Measurements from ENCODE around the gene CCNQ. TPM values are rescaled to one million over a fixed set of nuclear protein-coding genes. Genes with fewer than 3 reads are reported as not detected.

The CCNQ gene
- total RNA-seq, 2 experiments from 2014 or later: 18.1 to 18.9 TPM

- no peak for DNase-seq
- intact Hi-C loops (cut with micrococcal nuclease): no loop called here
- H3K36me3 Mint-ChIP-seq: peaks cover 3% of the 10 kb centered on the region
- H3K27ac Mint-ChIP-seq: no peak overlapping the region
- POLR2A ChIA-PET: no interaction called here
- H3K4me3 Mint-ChIP-seq: no peak overlapping the region
- H3K9me3 Mint-ChIP-seq: no peaks in the 10 kb centered on the region
- H3K27me3 Mint-ChIP-seq: no peaks in the 10 kb centered on the region
- CTCF ChIA-PET: no interaction called here
- peaks cover 7% of the 10 kb centered on the region for H3K4me1 Mint-ChIP-seq (ENCODE audit: low read depth)
These were observed 10.7 kb downstream of the CCNQ start for GRCh38 chrX:153588021-153588781.

- no peak overlapping the region for H3K27ac Mint-ChIP-seq
- CTCF ChIA-PET: no interaction called here
- intact Hi-C loops (cut with micrococcal nuclease): no loop called here
- no peaks in the 10 kb centered on the region for H3K27me3 Mint-ChIP-seq
- H3K9me3 Mint-ChIP-seq: no peaks in the 10 kb centered on the region
- no peak overlapping the region for H3K4me3 Mint-ChIP-seq
- POLR2A ChIA-PET: no interaction called here
- no peak for DNase-seq
- H3K4me1 Mint-ChIP-seq (ENCODE audit: low read depth): peaks cover 15% of the 10 kb centered on the region
- H3K36me3 Mint-ChIP-seq: peaks cover 3% of the 10 kb centered on the region
These were observed 11.6 kb downstream of the CCNQ start for GRCh38 chrX:153587342-153587741.

- no peak for DNase-seq
- no peak overlapping the region for H3K4me3 Mint-ChIP-seq
- no peaks in the 10 kb centered on the region for H3K27me3 Mint-ChIP-seq
- H3K9me3 Mint-ChIP-seq: no peaks in the 10 kb centered on the region
- H3K36me3 Mint-ChIP-seq: peaks cover 2% of the 10 kb centered on the region
- H3K4me1 Mint-ChIP-seq (ENCODE audit: low read depth): peaks cover 18% of the 10 kb centered on the region
- intact Hi-C loops (cut with micrococcal nuclease): no loop called here
- ChIA-PET CTCF (no interaction called here), POLR2A (no interaction called here)
- no peak overlapping the region for H3K27ac Mint-ChIP-seq
These were observed 13.1 kb downstream of the CCNQ start for GRCh38 chrX:153585827-153586226.

GRCh38 chrX:153583433-153583832 is 15.5 kb downstream of the CCNQ start:
- POLR2A ChIA-PET: no interaction called here
- H3K36me3 Mint-ChIP-seq: peaks cover 2% of the 10 kb centered on the region
- H3K9me3 Mint-ChIP-seq: no peaks in the 10 kb centered on the region
- no peak overlapping the region for H3K27ac Mint-ChIP-seq
- H3K27me3 Mint-ChIP-seq: no peaks in the 10 kb centered on the region
- peaks cover 22% of the 10 kb centered on the region for H3K4me1 Mint-ChIP-seq (ENCODE audit: low read depth)
- CTCF ChIA-PET: no interaction called here
- intact Hi-C loops (cut with micrococcal nuclease): no loop called here
- peak overlapping the region; percentile 26 for H3K4me3 Mint-ChIP-seq
- no peak for DNase-seq

- Mint-ChIP-seq H3K9me3 (no peaks in the 10 kb centered on the region), H3K27me3 (no peaks in the 10 kb centered on the region), H3K36me3 (no peaks in the 10 kb centered on the region), H3K4me1 (ENCODE audit: low read depth) (peaks cover 22% of the 10 kb centered on the region), H3K4me3 (peak overlapping the region; percentile 26), H3K27ac (peak overlapping the region; percentile 38)
- intact Hi-C loops (cut with micrococcal nuclease): no loop called here
- ChIA-PET POLR2A (no interaction called here), CTCF (interaction anchor here (0.9 to 1.1 kb wide), 2 partner anchors 28 to 85 kb away, joined by 3 read pairs; no protein-coding TSS in a partner anchor)
- DNase-seq: peak; percentile 76
These were observed 16.0 kb downstream of the CCNQ start for GRCh38 chrX:153582896-153583295.

- Mint-ChIP-seq H3K9me3 (no peaks in the 10 kb centered on the region), H3K4me3 (no peak overlapping the region), H3K4me1 (ENCODE audit: low read depth) (peaks cover 22% of the 10 kb centered on the region), H3K27me3 (no peaks in the 10 kb centered on the region), H3K36me3 (no peaks in the 10 kb centered on the region), H3K27ac (no peak overlapping the region)
- intact Hi-C loops (cut with micrococcal nuclease): no loop called here
- DNase-seq: no peak
- CTCF ChIA-PET: no interaction called here
- POLR2A ChIA-PET: interaction anchor here (0.7 kb wide), 1 partner anchor 38 kb away, joined by 4 read pairs; no protein-coding TSS in a partner anchor
These were observed 18.1 kb downstream of the CCNQ start for GRCh38 chrX:153580700-153581386.

- intact Hi-C loops (cut with micrococcal nuclease): no loop called here
- POLR2A ChIA-PET: no interaction called here
These were observed 20.1 kb downstream of the CCNQ start for GRCh38 chrX:153578889-153579288.

GRCh38 chrX:153578200-153578835 is 20.6 kb downstream of the CCNQ start:
- POLR2A ChIA-PET: no interaction called here
- Mint-ChIP-seq H3K4me3 (no peak overlapping the region), H3K36me3 (no peaks in the 10 kb centered on the region)

More at GRCh38 chrX:153578889-153579288, 20.1 kb downstream of the CCNQ start:
- no peak overlapping the region for H3K27ac Mint-ChIP-seq
- no peaks in the 10 kb centered on the region for H3K27me3 Mint-ChIP-seq
- CTCF ChIA-PET: no interaction called here
- DNase-seq: no peak
- no peaks in the 10 kb centered on the region for H3K36me3 Mint-ChIP-seq
- no peak overlapping the region for H3K4me3 Mint-ChIP-seq
- H3K9me3 Mint-ChIP-seq: no peaks in the 10 kb centered on the region
- peaks cover 21% of the 10 kb centered on the region for H3K4me1 Mint-ChIP-seq (ENCODE audit: low read depth)

GRCh38 chrX:153576961-153577360 is 22.0 kb downstream of the CCNQ start:
- CTCF ChIA-PET: interaction anchor here (0.8 to 1.3 kb wide), 2 partner anchors 26 to 91 kb away, joined by 3 to 4 read pairs; no protein-coding TSS in a partner anchor
- no peak overlapping the region for H3K4me3 Mint-ChIP-seq
- H3K27ac Mint-ChIP-seq: no peak overlapping the region
- intact Hi-C loops (cut with micrococcal nuclease): no loop called here
- H3K4me1 Mint-ChIP-seq (ENCODE audit: low read depth): peaks cover 6% of the 10 kb centered on the region
- POLR2A ChIA-PET: no interaction called here
- H3K27me3 Mint-ChIP-seq: no peaks in the 10 kb centered on the region
- no peak for DNase-seq
- H3K9me3 Mint-ChIP-seq: no peaks in the 10 kb centered on the region
- H3K36me3 Mint-ChIP-seq: no peaks in the 10 kb centered on the region

More at GRCh38 chrX:153578200-153578835, 20.6 kb downstream of the CCNQ start:
- no peaks in the 10 kb centered on the region for H3K27me3 Mint-ChIP-seq
- peaks cover 16% of the 10 kb centered on the region for H3K4me1 Mint-ChIP-seq (ENCODE audit: low read depth)
- H3K27ac Mint-ChIP-seq: no peak overlapping the region
- no peaks in the 10 kb centered on the region for H3K9me3 Mint-ChIP-seq
- CTCF ChIA-PET: no interaction called here
- intact Hi-C loops (cut with micrococcal nuclease): no loop called here
- no peak for DNase-seq

GRCh38 chrX:153576239-153576870 is 22.6 kb downstream of the CCNQ start:
- Mint-ChIP-seq H3K9me3 (no peaks in the 10 kb centered on the region), H3K27ac (no peak overlapping the region), H3K4me1 (ENCODE audit: low read depth) (peaks cover 4% of the 10 kb centered on the region), H3K27me3 (no peaks in the 10 kb centered on the region), H3K36me3 (no peaks in the 10 kb centered on the region), H3K4me3 (no peak overlapping the region)
- DNase-seq: no peak
- CTCF ChIA-PET: no interaction called here
- POLR2A ChIA-PET: no interaction called here
- intact Hi-C loops (cut with micrococcal nuclease): no loop called here

- intact Hi-C loops (cut with micrococcal nuclease): no loop called here
- no peak for DNase-seq
- Mint-ChIP-seq H3K36me3 (no peaks in the 10 kb centered on the region), H3K4me1 (ENCODE audit: low read depth) (no peaks in the 10 kb centered on the region), H3K9me3 (no peaks in the 10 kb centered on the region), H3K4me3 (no peak overlapping the region), H3K27ac (no peak overlapping the region), H3K27me3 (no peaks in the 10 kb centered on the region)
- ChIA-PET POLR2A (interaction anchor here (0.6 kb wide), 1 partner anchor 279 kb away, joined by 3 read pairs; no protein-coding TSS in a partner anchor), CTCF (interaction anchor here (0.9 to 1.0 kb wide), 2 partner anchors 36 to 93 kb away, joined by 3 to 4 read pairs; no protein-coding TSS in a partner anchor)
These were observed 25.0 kb downstream of the CCNQ start for GRCh38 chrX:153573984-153574383.

GRCh38 chrX:153572601-153573000 is 26.3 kb downstream of the CCNQ start:
- ChIA-PET CTCF (no interaction called here), POLR2A (no interaction called here)
- Mint-ChIP-seq H3K4me1 (ENCODE audit: low read depth) (no peaks in the 10 kb centered on the region), H3K27me3 (no peaks in the 10 kb centered on the region), H3K4me3 (no peak overlapping the region), H3K27ac (no peak overlapping the region), H3K36me3 (no peaks in the 10 kb centered on the region), H3K9me3 (no peaks in the 10 kb centered on the region)
- DNase-seq: no peak
- intact Hi-C loops (cut with micrococcal nuclease): no loop called here
